Measurements from ENCODE around the gene FLT4.

Gene FLT4

GRCh38 chr5:180608572-180609310, 40.7 kb downstream of the FLT4 start:
- Histone ChIP-seq H3K36me3 (ENCODE audit: control insufficient read depth, insufficient read depth, low read length, severe bottlenecking) (no peaks in the 10 kb centered on the region), H3K4me1 (ENCODE audit: control insufficient read depth, insufficient read depth, low read length) (no peaks in the 10 kb centered on the region), H3K27me3 (replicated peaks; ENCODE audit: control insufficient read depth, insufficient read depth, low read length) (peaks cover 29% of the 10 kb centered on the region), H3K9ac (ENCODE audit: low read length) (no peak overlapping the region), H3K4me3 (ENCODE audit: low read length) (no peak overlapping the region), H3K9me3 (ENCODE audit: control insufficient read depth, low read length) (no peaks in the 10 kb centered on the region)
- DNase-seq (ENCODE audit: low read depth) = no peak

DNA sequence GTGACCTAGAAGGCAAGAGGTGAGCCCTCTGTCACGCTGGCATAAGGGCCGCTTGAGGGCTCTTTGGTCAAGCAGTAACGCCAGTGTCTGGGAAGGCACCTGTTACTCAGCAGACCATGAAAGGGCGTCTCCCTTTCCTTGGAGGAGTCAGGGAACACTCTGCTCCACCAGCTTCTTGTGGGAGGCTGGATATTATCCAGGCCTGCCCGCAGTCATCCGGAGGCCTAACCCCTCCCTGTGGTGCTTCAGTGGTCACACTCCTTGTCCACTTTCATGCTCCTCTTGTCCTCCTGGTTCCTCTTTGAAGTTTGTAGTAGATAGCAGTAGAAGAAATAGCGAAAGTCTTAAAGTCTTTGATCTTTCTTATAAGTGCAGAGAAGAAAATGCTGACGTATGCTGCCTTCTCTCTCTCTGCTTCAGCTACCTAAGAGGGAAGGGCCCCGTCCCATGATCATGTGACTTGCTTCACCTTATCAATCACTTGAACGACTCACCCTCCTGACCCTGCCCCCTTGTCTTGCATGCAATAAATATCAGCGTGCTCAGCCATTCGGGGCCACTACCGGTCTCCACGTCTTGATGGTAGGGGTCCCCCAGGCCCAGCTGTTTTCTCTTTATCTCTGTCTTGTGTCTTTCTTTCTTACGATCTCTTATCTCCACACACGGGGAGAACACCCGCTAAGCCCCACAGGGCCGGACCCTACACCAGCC, 41.4 kb downstream of the FLT4 start:
- no peak for DNase-seq (ENCODE audit: low read depth)
- Histone ChIP-seq H3K4me3 (ENCODE audit: low read length) (no peak overlapping the region), H3K36me3 (ENCODE audit: control insufficient read depth, insufficient read depth, low read length, severe bottlenecking) (no peaks in the 10 kb centered on the region), H3K27me3 (replicated peaks; ENCODE audit: control insufficient read depth, insufficient read depth, low read length) (peaks cover 30% of the 10 kb centered on the region), H3K9ac (ENCODE audit: low read length) (no peak overlapping the region), H3K9me3 (ENCODE audit: control insufficient read depth, low read length) (no peaks in the 10 kb centered on the region), H3K4me1 (ENCODE audit: control insufficient read depth, insufficient read depth, low read length) (no peaks in the 10 kb centered on the region)

DNA sequence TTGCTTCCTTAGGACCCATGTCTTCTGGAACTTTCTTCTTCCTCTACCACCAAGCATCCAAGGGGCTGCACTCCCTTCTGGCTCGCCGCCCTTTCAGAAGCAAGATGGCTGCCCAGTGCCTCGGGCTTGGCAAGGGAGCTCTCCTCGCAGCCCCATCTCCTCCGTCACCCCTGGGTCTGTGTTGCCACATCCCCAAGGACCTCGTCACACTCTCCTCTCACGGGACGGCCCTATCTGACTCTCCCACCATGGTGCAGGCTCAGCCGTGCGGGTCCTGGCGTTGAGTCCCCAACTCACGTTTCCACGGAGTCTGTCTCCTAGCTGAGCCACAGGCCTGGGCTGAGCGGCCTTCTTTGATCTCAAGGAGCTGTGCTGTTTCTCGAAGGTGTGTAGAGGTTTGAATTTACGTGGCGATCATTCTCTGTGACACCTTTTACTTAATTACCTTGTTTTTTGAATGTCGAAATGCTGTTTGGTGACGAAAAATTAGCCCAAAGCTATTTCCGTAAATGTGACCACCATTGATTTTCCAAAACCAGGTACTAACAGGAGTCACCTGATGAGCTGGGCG, 43.1 kb downstream of the FLT4 start:
- Histone ChIP-seq H3K4me1 (ENCODE audit: control insufficient read depth, insufficient read depth, low read length) (no peaks in the 10 kb centered on the region), H3K9ac (ENCODE audit: low read length) (no peak overlapping the region), H3K27me3 (replicated peaks; ENCODE audit: control insufficient read depth, insufficient read depth, low read length) (peaks cover 39% of the 10 kb centered on the region), H3K4me3 (ENCODE audit: low read length) (no peak overlapping the region), H3K36me3 (ENCODE audit: control insufficient read depth, insufficient read depth, low read length, severe bottlenecking) (no peaks in the 10 kb centered on the region), H3K9me3 (ENCODE audit: control insufficient read depth, low read length) (no peaks in the 10 kb centered on the region)
- DNase-seq (ENCODE audit: low read depth) = no peak

GRCh38 chr5:180605554-180606214, 43.7 kb downstream of the FLT4 start:
- peak; percentile 65 for DNase-seq (ENCODE audit: low read depth)
- H3K9me3 ChIP-seq (ENCODE audit: control insufficient read depth, low read length) = no peaks in the 10 kb centered on the region
- no peak overlapping the region for H3K4me3 ChIP-seq (ENCODE audit: low read length)
- peaks cover 41% of the 10 kb centered on the region for H3K27me3 ChIP-seq (replicated peaks; ENCODE audit: control insufficient read depth, insufficient read depth, low read length)
- H3K36me3 ChIP-seq (ENCODE audit: control insufficient read depth, insufficient read depth, low read length, severe bottlenecking) = no peaks in the 10 kb centered on the region
- no peak overlapping the region for H3K9ac ChIP-seq (ENCODE audit: low read length)
- no peaks in the 10 kb centered on the region for H3K4me1 ChIP-seq (ENCODE audit: control insufficient read depth, insufficient read depth, low read length)

DNA sequence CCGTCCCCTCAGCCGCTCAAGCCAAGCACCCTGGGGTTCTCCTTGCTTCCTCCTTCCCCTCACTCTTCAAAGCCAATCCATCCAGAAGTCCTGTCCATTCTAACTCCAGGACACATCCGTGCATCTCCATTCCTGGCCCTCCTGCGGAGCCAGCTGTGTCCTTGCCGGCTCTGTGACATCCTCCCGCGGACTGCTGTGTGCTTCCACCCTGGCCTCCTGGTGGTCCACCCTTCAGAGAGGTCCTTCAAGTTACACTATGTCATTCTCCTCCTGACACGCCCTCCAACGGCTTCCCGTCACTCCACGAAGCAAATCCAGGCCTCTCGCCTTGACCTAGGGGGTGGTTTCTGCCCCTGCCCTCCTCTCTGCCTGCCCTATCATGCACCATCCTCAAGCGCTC, 45.1 kb downstream of the FLT4 start:
- DNase-seq (ENCODE audit: low read depth) = no peak
- Histone ChIP-seq H3K4me3 (ENCODE audit: low read length) (no peak overlapping the region), H3K27me3 (replicated peaks; ENCODE audit: control insufficient read depth, insufficient read depth, low read length) (peaks cover 35% of the 10 kb centered on the region), H3K9me3 (ENCODE audit: control insufficient read depth, low read length) (no peaks in the 10 kb centered on the region), H3K36me3 (ENCODE audit: control insufficient read depth, insufficient read depth, low read length, severe bottlenecking) (no peaks in the 10 kb centered on the region), H3K4me1 (ENCODE audit: control insufficient read depth, insufficient read depth, low read length) (no peaks in the 10 kb centered on the region), H3K9ac (ENCODE audit: low read length) (no peak overlapping the region)

- Histone ChIP-seq H3K9me3 (ENCODE audit: control insufficient read depth, low read length) (no peaks in the 10 kb centered on the region), H3K9ac (ENCODE audit: low read length) (no peak overlapping the region), H3K36me3 (ENCODE audit: control insufficient read depth, insufficient read depth, low read length, severe bottlenecking) (no peaks in the 10 kb centered on the region), H3K27me3 (replicated peaks; ENCODE audit: control insufficient read depth, insufficient read depth, low read length) (peaks cover 28% of the 10 kb centered on the region), H3K4me1 (ENCODE audit: control insufficient read depth, insufficient read depth, low read length) (no peaks in the 10 kb centered on the region), H3K4me3 (ENCODE audit: low read length) (no peak overlapping the region)
- no peak for DNase-seq (ENCODE audit: low read depth)
Observed at GRCh38 chr5:180603076-180603594, 46.3 kb downstream of the FLT4 start.

DNA sequence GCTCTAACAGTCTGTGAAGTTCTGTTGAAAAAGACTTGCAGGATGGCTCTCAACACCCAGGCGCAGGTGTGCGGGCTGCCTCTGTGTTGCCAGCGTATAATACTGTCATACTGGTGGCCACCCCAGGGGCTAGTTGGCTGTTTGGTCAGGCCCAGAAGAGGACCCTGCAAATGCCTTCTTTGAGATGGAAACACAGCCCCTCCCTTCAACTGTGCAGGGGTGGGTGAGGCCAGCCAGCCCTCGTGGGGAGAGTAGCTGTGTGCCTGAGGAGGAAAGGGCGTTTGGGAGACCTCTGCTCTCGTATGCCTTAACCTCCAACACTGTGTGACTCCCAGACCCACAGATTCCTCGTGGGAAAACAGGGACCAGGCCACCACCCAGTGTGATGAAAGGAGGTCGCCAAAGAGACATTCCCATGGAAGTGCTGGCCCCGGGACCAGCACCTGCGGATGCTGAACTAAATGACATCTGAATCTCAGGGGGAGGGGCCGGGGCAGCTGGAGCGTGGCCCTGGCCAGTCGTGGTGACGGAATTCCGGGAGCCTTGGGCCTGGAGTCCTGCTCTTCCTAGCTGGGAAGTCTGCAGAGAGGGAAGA, 46.8 kb downstream of the FLT4 start:
- Histone ChIP-seq H3K9ac (ENCODE audit: low read length) (no peak overlapping the region), H3K4me1 (ENCODE audit: control insufficient read depth, insufficient read depth, low read length) (no peaks in the 10 kb centered on the region), H3K36me3 (ENCODE audit: control insufficient read depth, insufficient read depth, low read length, severe bottlenecking) (no peaks in the 10 kb centered on the region), H3K27me3 (replicated peaks; ENCODE audit: control insufficient read depth, insufficient read depth, low read length) (peaks cover 23% of the 10 kb centered on the region), H3K9me3 (ENCODE audit: control insufficient read depth, low read length) (no peaks in the 10 kb centered on the region), H3K4me3 (ENCODE audit: low read length) (no peak overlapping the region)
- DNase-seq (ENCODE audit: low read depth) = no peak

DNA sequence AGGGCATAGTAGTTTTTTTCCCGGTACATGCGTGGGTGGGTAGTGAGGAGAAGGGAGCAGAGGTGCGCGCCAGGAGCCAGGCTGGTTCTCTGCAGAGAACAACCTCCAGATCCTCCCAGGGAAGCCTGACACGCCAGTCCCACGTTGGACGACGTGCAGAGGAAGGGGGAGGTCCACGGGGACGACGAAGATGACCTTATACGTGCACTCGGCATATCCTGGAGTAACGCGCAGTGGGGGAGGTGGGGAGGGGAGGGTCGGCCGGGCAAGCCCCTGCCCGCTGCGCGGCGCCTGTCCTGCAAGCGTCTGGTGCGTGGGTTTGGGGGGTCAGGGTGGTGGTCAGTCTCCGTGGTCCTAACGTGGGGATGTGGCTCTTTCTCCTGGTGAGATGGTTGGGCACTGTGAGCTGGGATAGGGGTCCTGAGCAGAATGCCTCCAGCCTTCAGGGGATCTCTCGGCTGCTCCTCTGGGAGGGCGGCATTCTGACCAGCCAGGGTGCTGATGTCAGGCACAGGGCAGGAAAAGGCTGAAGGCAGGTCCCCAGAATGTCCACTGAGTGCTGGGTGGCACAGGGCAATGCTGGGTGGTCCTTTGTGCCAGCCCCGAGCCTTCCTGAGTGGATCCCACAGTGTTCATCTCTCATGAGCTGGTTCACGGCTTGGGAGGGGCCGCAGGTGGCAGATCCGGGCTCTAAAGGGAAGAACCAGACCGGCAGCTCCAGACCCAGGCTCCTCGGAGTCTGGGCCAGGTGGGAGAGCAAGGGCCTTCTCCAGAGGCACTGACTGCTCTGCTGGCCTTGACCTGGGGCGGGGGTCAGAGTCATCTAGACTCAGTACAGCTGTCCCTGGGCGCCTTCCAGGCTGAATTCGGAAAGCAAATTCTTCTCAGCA, 47.6 kb downstream of the FLT4 start:
- H3K4me1 ChIP-seq (ENCODE audit: control insufficient read depth, insufficient read depth, low read length) = no peaks in the 10 kb centered on the region
- no peak overlapping the region for H3K4me3 ChIP-seq (ENCODE audit: low read length)
- H3K9ac ChIP-seq (ENCODE audit: low read length) = no peak overlapping the region
- no peak for DNase-seq (ENCODE audit: low read depth)
- peaks cover 23% of the 10 kb centered on the region for H3K27me3 ChIP-seq (replicated peaks; ENCODE audit: control insufficient read depth, insufficient read depth, low read length)
- no peaks in the 10 kb centered on the region for H3K9me3 ChIP-seq (ENCODE audit: control insufficient read depth, low read length)
- H3K36me3 ChIP-seq (ENCODE audit: control insufficient read depth, insufficient read depth, low read length, severe bottlenecking) = no peaks in the 10 kb centered on the region

DNA sequence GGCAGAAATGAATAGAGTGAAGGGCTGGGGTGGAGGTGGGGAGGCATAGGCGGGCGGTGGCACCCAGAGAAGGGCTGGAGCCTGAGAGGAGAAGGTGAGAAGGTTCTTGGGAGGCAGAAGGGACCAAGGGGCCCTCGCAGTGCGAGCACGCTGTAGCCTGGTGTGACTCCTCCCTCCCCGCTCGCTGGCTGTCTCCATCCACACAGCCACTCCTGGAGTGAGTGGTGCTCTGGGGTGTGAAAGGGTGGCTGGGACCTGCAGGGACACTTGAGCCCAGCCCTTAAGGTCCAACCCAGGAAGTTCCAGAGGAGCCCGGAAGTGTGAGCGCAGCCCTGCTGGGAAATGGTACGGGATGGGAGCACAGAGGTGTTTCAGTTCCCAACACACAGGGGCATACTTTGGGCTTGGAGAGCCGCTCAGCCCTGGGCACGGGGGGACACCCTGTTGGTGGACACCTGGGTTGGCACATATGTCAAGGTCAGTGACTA, 48.8 kb downstream of the FLT4 start:
- H3K4me1 ChIP-seq (ENCODE audit: control insufficient read depth, insufficient read depth, low read length) = no peaks in the 10 kb centered on the region
- no peaks in the 10 kb centered on the region for H3K36me3 ChIP-seq (ENCODE audit: control insufficient read depth, insufficient read depth, low read length, severe bottlenecking)
- H3K4me3 ChIP-seq (ENCODE audit: low read length) = no peak overlapping the region
- H3K9ac ChIP-seq (ENCODE audit: low read length) = no peak overlapping the region
- no peak for DNase-seq (ENCODE audit: low read depth)
- H3K27me3 ChIP-seq (replicated peaks; ENCODE audit: control insufficient read depth, insufficient read depth, low read length) = peaks cover 23% of the 10 kb centered on the region
- no peaks in the 10 kb centered on the region for H3K9me3 ChIP-seq (ENCODE audit: control insufficient read depth, low read length)

- Histone ChIP-seq H3K36me3 (ENCODE audit: control insufficient read depth, insufficient read depth, low read length, severe bottlenecking) (no peaks in the 10 kb centered on the region), H3K27me3 (replicated peaks; ENCODE audit: control insufficient read depth, insufficient read depth, low read length) (peaks cover 23% of the 10 kb centered on the region), H3K4me3 (ENCODE audit: low read length) (no peak overlapping the region), H3K9me3 (ENCODE audit: control insufficient read depth, low read length) (no peaks in the 10 kb centered on the region), H3K9ac (ENCODE audit: low read length) (no peak overlapping the region), H3K4me1 (ENCODE audit: control insufficient read depth, insufficient read depth, low read length) (no peaks in the 10 kb centered on the region)
- no peak for DNase-seq (ENCODE audit: low read depth)
Observed at GRCh38 chr5:180599981-180600553, 49.3 kb downstream of the FLT4 start.

All from adipocyte (in vitro differentiated cells).